ENCODE measurements around the gene DGKD.
"Not testable (repeated sequence)": the region's sequence is repeated elsewhere in the genome, so short reads cannot be mapped to it uniquely, and the experiment has no call there.

Gene DGKD

DNA sequence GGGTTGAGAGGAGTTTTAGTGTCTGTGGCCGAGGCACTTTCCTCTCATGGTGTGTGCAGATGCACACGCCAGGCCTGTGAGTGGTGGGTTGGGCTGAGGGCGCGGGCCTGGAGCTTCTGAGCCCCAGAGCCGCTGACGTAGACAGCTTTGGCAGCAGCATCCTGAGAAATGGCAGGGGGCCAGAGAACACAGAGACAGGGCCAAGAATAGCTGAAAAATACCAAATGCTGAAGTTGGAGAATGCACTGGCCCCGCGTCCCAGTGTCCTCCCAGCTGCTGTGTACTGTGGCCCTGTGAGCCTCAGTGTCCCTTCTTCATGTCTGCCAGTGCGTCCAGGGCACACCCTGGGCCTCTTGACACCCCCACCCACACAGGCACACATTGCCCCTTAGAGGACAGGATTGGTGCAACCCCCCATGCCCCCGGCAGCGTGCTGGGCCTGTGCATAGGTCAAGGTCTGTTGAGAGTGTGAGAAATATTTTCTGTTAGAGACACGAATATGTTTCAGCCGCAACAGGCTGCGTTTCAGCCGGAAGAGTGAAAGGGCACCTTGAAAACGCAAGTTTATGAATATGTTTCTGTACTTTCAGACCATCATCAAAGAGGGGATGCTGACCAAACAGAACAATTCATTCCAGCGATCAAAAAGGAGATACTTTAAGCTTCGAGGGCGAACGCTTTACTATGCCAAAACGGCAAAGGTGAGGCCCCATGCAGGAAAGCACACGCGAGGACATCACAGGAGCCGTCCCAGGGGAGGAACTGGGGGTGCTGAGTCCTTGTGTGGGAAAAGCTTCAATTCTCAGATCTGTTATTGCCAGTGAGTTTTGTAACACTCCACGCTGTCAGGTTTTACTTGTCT is 33.6 kb downstream of the DGKD start:
- DNase-seq: no peak

DNA sequence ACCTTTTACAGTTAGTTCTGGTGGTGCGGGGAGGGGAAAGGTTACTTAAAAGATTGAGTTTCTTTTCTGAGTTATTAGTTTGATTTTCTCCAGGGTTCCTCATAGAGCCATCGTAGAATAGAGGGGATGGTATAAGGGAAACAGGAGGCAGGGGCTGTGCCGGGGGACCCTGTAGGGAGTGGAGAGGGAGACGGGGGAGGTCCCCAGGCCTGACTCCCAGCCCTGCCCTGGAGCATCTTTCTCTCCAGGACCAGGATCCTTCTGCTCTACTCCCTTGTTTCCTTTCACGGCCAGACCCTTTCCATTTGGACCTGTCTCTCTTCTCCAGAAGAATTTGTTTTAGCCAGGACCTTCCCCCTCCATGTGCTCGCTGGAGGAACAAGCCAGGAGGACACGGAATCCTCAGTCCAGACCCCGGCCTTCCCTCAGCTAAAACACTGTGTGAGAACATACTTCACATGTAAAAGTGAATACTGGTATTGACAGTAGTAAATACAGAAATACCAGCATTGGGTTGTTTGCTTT is 35.4 kb downstream of the DGKD start:
- no peak for DNase-seq

DNA sequence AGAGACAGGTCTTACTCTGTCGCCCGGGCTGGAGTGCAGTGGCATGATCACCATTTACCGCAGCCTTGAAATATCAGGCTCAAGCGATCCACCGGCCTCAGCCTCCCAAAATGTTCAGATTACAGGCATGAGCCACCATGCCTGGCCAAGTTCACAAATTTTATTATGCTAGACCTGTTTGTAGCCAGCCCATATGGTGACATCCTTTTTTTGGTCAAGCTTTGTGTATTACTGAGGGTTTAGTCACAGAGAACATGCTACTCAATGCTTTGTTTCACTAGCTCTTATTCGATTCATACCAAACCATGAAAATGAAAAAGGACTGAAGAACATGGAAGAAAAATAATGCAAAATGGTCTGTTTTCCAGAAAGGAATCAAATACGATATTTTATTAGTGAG is 41.4 kb downstream of the DGKD start:
- no peak for DNase-seq

DNA sequence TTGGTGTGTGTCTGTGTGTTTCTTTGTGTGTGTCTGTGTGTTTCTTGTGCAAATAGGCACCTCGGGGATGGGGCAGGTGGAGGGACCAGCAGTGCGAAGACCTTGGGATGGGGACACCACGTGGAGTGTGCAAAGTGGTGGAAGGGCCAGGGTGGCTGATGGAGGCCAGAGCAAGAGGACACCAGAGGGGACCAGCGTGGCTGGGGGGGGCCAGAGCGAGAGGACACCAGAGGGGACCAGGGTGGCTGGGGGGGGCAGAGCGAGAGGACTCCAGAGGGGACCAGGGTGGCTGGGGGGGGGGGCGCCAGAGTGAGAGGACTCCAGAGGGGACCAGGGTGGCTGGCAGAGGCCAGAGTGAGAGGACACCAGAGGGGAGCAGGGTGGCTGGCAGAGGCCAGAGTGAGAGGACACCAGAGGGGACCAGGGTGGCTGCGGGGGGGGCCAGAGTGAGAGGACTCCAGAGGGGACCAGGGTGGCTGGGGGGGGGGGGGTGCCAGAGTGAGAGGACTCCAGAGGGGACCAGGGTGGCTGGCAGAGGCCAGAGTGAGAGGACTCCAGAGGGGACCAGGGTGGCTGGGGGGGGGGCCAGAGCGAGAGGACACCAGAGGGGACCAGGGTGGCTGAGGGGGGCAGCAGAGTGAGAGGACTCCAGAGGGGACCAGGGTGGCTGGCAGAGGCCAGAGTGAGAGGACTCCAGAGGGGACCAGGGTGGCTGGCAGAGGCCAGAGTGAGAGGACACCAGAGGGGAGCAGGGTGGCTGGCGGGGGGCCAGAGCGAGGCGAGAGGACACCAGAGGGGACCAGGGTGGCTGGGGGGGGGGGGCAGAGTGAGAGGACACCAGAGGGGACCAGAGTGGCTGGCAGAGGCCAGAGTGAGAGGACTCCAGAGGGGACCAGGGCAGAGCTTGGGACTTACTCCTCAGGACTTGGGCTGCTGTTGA is 42.7 kb downstream of the DGKD start:
- DNase-seq: not testable (repeated sequence)

DNA sequence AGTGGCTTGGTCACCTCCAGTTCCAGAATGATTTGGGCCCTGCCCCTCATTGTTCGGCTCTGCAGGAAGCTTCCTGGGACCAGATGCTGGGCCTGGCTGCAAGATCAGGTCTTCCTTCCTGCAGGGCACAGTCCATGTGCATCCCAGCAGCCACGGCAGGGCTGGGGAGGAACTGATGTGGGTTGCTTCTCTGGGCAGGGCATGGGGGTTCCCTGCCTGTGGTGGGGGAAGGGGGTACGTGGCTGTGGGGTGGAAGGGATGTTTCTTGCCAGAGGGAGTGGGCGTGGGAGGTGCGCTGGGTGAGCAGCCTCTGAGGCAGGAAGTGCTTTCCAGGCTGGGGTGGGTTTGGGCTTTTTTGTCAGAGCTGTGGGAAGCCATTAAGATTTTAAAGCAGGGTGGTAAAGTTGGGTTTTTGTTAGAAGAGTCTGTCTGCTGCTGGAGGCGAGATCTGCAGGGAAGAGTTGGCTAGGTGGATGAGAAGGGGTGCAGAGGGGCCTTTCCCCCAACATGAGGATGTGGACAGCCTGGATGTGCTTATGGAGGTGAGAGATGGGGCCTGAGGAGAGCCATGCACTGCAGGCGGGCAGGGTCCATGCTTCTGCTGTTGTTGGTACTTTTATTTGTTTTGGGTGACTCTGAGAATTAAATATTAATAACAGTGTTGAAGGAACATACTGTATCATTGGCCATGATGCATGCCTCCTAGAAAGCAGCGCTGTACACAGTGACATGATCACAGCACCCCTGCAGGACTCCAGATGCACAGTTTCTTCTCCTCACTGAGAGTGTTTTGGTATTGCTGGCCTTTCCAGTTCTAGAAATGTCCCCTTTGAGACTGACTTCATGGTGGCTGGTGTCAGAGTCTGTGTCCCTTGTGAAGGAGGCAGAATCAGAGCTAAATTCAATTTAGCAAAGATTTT is 45.3 kb downstream of the DGKD start:
- no peak for DNase-seq

DNA sequence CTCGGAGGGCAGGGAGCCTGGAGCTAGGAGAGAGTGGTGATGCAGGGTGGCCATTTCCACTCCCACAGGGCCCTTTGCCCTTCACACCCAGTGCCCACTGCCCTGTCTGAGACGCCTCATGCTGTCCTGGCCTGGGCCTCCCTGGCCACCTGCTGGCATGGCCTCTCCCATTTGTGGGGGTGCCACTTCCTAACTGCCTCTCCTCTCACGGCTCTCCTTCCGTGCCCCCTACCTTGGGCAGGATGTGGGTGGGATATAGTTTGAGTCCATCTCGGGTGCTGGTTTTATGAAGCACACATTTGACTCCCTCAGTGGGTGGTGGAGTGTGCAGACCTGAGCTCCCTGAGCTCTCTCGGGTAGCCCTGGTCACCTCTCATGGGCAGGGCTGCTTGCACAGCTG is 46.0 kb downstream of the DGKD start:
- no peak for DNase-seq

DNA sequence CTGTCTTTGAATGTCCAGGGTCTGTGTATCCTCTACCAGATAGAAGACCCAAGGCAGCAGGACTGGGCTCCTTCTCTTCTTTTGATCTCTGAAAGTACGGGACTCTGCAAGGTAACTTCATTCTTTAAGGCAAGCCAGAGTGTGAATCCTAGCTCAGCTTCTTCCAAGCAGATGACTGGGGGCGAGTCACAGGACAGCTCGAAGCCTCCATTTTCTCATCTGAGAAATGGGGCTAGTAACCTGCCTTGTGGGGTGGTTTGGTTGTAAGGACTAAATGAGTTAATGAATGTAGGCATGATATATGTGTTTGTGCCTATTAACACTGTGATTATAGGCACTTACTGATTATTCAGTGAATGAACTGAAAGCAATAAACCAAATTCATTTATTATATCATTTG is 46.7 kb downstream of the DGKD start:
- no peak for DNase-seq

DNA sequence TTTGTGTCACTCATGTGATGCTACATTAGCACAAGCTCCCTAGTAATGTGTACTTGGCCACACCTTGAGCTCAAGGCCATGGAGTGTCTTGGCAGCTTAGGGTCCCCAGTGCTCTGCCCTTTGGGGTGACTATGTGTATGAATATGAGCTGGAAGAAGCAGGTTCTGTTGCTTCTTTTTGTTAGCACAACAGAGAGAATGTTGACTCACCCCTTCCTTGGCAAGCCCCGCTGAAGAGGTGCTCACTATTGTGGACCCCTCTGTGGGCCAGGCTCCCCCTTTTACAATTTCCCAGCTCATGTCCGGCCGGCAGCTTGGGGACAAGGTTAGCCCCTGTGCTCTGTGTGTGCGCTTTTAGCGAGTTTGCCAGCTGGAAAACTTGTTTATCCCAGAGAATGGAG is 48.1 kb downstream of the DGKD start:
- DNase-seq: no peak

DNA sequence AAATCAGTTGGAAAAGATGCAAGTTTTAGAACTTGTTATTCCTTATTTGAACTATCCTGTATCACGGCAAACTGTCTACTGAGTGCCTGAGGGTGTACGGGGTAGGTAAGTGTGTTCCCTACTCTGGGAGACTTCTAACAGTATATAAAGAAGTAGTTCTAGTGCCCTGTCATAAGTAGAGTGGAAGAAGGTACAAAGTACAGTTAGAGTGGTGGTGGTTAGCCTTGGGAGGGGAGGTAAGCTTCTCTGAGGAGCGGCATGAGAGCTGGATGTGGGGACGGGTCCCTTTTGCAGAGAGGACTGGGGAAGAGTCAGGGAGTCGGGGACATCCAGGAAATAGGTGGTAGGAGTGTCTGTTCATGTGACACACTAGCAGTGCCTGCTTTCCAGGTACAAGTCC is 48.5 kb downstream of the DGKD start:
- DNase-seq: no peak

DNA sequence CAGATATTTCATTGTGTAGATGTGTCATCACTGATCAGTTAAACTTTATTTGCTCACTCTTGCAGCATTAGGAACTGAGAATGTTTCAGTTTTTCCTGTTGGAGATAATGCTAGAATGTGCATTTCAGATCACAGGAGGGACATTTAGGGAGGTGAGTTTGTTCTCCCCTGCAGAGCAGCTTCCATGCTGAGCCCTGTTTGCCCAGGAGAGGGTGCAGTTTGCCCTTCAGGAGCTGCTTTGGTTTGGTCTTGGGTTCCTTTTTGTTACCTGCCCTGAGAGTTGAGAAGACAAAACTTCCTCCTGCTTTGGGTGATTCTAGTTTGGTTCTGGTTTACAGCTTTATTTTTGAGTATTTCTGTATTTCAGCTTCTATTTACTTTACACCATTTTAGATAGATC is 49.9 kb downstream of the DGKD start:
- no peak for DNase-seq

DNA sequence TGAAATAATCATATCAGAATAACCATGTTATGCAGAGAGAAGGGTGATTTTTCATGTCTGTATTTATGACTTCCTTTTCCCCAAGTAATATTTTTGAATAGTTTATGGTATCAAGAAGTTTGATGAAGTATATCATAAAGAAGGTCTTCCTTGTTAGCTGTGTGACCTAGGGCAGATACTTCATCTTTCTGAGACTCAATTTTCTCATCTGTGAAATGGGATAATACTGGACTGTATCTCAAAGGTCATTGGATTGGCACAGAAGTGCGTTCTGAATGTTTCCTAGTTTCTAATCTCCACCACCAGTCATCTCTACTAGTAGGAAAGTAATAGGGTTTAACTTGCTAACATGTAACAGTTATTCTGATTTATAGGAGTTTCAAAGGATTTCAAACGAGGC is 52.6 kb downstream of the DGKD start:
- DNase-seq: no peak

DNA sequence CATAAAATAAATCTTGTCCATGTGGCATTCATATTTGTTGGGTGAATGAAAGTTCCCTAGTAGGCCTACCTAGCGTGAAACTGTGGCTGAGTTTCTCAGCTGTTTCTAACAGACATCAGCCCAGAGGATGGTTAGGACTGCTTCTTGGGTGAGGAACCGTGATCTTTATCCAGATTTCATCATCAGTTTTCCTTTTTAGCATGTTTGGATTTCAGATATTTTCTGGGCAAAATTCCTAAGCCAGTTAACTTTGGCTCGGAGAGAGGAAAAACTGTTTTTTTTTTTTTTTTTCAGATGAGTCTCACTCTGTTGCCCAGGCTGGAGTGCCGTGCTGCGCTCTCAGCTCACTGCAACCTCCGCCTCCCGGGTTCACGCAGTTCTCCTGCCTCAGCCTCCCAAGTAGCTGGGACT is 53.5 kb downstream of the DGKD start:
- no peak for DNase-seq

DNA sequence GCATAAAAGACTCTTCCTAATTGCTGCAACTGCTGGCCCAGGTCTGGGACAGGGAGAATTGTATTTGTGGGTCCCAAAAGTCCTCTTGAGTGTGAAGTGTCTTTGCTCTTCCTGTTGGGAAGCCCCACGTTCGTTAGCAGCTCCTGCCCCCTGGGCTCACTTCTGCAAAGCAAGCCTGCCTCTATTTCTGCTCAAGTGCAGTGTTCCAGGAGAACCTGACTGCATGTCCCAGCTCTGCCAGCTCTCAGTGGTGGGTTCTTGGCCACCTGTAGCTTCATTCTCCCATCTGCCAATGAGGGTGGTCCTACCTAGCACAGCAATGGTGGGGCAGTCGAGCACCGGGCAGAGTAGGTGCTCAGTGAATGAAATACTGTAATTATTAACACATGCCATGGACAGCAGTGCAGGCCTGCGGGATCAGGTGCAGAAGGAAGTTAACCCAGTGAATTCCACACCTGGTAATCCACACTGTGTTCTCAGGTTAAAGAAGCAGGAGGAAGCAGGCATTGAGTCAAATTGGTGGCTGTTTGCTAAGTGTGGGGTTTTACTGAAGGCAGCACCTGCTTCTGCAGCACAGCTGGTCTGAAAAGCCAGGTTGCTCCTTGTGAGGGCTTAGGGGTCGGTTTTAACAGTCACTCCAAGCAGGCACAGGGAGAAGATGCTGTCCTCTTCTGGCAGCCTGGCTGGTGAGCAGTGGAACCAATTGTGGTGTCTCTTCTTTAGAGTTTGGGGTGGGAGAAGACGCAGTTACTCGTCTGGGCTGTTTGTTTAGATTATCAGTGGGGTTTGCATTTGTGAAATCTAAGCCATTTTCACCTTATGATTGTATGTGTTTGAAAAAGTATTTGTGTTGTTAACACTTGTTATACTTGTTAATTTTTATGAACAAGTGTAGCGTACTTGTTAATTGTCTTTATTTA is 54.3 kb downstream of the DGKD start:
- DNase-seq: no peak

DNA sequence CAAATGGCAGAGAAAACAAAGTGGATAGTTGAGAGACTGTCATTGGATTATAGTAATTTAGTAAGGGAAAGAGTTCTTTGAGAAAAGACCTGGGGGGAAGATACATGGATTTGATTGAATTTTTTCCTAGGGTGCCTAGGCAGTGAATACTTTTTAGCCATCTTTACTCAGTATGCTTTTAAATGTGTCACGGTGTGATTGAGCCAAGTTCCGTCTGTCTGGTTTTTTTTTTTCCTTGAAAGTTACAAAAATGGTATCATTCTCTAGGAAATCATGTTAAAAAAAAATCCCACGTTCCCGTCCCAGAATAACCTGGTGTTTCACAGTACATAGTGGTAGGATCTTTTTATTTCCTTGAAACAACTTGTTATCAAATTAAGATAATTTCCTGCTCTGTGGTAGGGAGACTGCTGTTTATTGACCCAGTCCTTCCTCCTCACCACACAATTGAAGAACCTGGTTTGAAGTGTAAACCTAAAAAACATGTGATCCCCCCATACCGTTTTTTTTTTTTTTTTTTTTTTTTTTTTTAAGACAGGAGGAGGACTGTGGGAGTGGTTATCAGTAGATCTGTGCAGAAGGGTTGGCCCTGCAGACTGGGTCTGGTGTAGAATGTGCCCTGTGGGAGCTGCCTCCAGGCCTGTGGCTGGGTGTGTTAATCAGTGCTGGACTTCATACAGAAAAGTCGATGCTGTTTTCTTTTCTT is 55.1 kb downstream of the DGKD start:
- no peak for DNase-seq

DNA sequence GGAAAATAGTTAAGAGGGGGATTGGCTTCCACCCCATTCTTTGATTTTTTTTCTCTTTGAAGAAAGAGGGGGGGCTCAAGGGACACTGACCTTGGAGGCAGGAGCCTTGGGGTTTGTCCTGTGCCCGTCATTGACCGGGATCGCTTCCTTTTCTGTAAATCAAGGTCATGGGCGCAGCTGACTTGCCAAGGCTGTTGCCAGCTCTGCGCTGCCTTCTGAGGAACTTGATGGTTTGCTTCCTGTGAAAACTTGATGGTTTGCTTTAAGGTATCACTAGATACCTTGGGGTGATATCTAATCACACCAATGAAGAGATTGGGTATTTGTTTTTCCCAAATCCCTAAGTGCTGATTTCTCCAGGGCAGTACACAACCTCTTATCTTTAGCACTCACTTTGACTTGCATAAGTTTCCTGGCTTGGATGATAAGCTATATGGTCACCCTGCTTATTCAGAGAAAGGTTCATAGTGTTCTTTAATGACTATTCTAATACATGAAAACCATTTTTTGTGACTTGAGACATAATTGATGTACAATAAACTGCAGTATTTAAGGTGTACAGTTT is 56.0 kb downstream of the DGKD start:
- DNase-seq: no peak

DNA sequence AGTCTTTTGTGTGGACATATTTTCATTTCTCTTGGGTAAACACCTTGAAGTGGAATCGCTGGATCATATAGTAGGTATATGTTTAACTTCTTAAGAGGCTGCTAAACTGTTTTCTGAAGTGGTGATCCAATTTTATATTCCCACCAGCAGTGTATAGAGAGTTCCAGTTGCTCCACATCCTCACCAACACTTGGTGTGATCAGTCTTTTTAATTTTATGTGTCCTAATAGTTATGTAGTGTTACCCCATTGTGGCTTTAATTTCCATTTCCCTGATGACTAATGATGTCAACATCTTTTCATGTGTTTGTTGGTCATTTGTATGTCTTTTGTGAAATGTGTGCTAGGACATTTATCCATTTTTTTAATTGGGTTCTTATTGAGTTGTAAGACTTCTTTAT is 56.9 kb downstream of the DGKD start:
- DNase-seq: no peak

DNA sequence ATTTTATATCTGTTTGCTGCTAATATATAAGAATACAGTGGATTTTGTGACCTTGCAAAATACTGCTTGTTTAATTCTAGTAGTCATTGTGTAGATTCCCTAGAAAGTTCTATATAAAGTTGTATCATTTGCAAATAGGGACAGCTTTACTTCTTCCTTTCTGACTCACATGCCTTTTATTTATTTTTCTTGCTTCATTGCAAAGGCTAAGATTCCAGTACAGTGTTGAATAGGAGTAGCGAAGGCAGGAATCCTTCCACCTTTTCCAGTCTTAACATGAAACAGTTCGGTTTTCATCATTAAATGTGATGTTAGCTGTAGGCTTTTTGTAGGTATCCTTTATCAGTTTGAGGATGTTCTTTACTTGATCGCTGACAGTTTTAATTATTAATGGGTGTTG is 58.1 kb downstream of the DGKD start:
- DNase-seq: no peak

DNA sequence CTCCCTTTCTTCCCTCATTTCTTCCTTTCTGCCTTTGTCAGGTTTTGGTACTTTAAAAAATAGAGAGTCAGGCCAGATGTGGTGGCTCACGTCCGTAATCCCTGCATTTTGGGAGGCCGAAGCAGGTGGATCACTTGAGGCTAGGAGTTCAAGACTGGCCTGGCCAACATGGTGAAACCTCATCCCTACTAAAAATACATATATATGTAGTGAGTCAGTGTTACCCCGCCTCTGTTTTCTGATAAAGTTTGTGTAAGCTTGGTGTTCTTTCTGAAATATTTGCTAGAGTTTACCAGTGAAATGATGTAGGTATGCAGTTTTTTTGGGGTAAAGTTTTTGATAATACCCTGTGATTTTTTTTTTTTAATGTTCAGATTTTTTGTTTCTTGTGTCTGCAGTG is 58.8 kb downstream of the DGKD start:
- DNase-seq: no peak

DNA sequence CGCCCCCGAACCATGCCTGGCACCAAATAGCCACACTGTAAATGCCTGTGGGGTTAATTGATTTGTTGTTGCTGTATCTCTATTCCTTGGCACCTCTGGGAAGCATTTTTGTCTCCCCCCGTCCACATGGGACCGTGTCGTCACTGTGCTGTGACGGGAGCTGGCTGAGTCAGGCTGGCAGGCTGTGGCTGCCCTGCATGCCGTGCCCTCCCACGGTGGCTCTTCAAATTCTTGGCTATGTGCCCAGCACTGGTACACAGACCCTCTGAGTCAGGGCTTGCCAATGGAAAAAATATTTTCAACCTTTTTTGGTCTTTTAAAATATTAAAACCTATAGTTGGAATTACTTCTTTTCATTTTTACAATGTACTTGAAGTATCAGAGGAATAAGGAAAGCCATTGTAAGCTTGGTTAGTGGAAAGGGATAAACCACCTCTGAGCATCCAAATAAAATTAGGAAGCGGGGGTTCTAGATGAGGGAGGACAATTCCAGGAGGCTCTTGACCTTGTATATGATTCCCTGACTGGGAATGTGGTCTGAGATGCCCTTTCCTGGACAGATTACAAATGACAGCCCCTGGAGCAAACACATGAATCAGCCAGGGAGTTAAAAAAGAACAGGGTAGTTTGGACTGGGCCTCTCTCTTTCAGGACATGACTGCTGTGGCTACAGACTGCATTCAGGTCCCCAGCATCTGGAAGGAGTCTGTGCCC is 59.4 kb downstream of the DGKD start:
- no peak for DNase-seq

DNA sequence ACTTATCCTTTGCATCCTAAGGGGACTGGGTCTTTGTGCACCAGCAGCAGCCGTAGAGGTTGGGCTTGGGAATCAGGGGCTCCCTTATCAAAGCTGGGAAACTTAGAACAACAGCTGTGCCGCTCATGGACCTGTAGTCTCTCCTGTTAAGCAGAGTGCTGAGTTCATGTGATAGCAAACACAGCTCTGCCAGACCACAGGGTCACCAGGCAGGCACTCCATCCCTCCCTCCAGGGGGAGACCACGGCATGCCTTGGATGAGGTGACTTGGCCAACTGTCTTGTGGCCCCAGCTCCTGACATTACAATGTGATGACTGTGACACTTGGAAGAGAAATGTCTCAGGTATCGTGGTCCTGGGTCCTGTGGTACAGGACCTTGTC is 60.0 kb downstream of the DGKD start:
- no peak for DNase-seq
